Measurements from ENCODE around the gene CACNA2D3. TPM values are rescaled to one million over a fixed set of nuclear protein-coding genes. Genes with fewer than 3 reads are reported as not detected.

Gene CACNA2D3
- total and polyA plus RNA-seq, 2 donors from 2014 or later: 5.7 to 11.2 TPM

DNA sequence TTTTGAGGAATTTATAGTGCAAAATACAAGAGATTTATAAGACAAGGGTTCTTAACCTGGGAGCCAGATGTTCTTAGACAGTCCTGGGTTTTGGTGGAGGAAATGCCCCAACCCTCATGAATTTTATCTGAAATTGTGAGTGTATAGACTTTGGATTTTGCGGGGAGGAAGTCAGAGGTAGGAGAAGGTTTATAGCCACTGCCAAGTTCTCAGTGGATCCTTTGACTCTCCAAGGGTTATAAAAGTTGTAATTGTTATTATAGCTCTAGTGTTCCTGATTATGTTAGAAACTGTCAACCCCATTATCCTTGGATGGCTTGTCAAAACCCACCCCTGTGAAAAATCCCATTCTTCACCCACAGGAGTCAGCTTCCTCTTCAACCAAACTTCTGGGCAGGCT lies 621.9 kb downstream of the CACNA2D3 start:
- Histone ChIP-seq H3K27ac (ENCODE audit: low read depth in 2 of 2, low read length in 2 of 2) (no peak overlapping the region), H3K9ac (ENCODE audit: low read length in 3 of 3) (no peak overlapping the region), H3K36me3 (ENCODE audit: control insufficient read depth in 2 of 3, insufficient read depth in 3 of 3, low read length in 3 of 3) (no peaks in the 10 kb centered on the region), H3K4me3 (ENCODE audit: low read length in 3 of 3) (no peak overlapping the region), H3K27me3 (ENCODE audit: control insufficient read depth, insufficient read depth, low read length) (no peaks in the 10 kb centered on the region), H3K4me1 (ENCODE audit: control insufficient read depth in 2 of 3, insufficient read depth in 2 of 3, low read depth in 1 of 3, low read length in 3 of 3) (no peaks in the 10 kb centered on the region), H3K9me3 (ENCODE audit: control insufficient read depth in 2 of 3, insufficient read depth in 1 of 3, low read length in 3 of 3) (no peaks in the 10 kb centered on the region)
- intact Hi-C loops (cut with DNase I): no loop called here
- no peak for FAIRE-seq
- TF ChIP-seq, protein P1, sequence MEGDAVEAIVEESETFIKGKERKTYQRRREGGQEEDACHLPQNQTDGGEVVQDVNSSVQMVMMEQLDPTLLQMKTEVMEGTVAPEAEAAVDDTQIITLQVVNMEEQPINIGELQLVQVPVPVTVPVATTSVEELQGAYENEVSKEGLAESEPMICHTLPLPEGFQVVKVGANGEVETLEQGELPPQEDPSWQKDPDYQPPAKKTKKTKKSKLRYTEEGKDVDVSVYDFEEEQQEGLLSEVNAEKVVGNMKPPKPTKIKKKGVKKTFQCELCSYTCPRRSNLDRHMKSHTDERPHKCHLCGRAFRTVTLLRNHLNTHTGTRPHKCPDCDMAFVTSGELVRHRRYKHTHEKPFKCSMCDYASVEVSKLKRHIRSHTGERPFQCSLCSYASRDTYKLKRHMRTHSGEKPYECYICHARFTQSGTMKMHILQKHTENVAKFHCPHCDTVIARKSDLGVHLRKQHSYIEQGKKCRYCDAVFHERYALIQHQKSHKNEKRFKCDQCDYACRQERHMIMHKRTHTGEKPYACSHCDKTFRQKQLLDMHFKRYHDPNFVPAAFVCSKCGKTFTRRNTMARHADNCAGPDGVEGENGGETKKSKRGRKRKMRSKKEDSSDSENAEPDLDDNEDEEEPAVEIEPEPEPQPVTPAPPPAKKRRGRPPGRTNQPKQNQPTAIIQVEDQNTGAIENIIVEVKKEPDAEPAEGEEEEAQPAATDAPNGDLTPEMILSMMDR (IDR thresholded peaks at IDR 0.05; ENCODE audit: borderline replicate concordance, extremely low read depth, insufficient read depth): no peak
- DNase-seq: no peak

GRCh38 chr3:54745843-54746242 lies 623.5 kb downstream of the CACNA2D3 start:
- Histone ChIP-seq H3K4me3 (ENCODE audit: low read length in 3 of 3) (no peak overlapping the region), H3K4me1 (ENCODE audit: control insufficient read depth in 2 of 3, insufficient read depth in 2 of 3, low read depth in 1 of 3, low read length in 3 of 3) (no peaks in the 10 kb centered on the region), H3K9me3 (ENCODE audit: control insufficient read depth in 2 of 3, insufficient read depth in 1 of 3, low read length in 3 of 3) (no peaks in the 10 kb centered on the region), H3K27me3 (ENCODE audit: control insufficient read depth, insufficient read depth, low read length) (no peaks in the 10 kb centered on the region), H3K9ac (ENCODE audit: low read length in 3 of 3) (no peak overlapping the region), H3K36me3 (ENCODE audit: control insufficient read depth in 2 of 3, insufficient read depth in 3 of 3, low read length in 3 of 3) (no peaks in the 10 kb centered on the region), H3K27ac (ENCODE audit: low read depth in 2 of 2, low read length in 2 of 2) (no peak overlapping the region)
- intact Hi-C loops (cut with DNase I): no loop called here
- TF ChIP-seq, protein P1 (IDR thresholded peaks at IDR 0.05; ENCODE audit: borderline replicate concordance, extremely low read depth, insufficient read depth): no peak
- FAIRE-seq (no peak), DNase-seq (no peak)

DNA sequence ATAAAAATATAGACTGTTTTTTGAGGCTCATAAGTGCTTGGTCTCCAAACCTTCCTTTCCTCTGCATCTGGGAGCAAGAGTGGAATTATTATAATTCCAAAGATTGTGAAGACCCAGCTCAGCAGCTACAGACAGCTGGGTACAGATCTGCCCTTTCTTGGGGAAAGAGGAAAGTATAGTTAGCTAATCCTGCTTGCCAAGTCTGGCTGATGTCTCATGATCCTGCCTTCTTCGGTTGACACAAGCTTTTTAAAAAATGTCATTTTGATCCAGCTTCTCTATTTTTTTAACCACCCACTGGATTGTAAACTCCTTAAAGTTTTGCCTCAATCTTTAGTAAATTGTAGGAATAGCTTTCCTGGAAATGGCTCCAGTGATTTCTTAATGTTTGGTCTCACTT lies 624.4 kb downstream of the CACNA2D3 start:
- FAIRE-seq: no peak
- no peaks in the 10 kb centered on the region for H3K4me1 ChIP-seq (ENCODE audit: control insufficient read depth in 2 of 3, insufficient read depth in 2 of 3, low read depth in 1 of 3, low read length in 3 of 3)

More for the DNA sequence above, 624.4 kb downstream of the CACNA2D3 start:
- H3K9ac ChIP-seq (ENCODE audit: low read length in 3 of 3): no peak overlapping the region
- H3K27ac ChIP-seq (ENCODE audit: low read depth in 2 of 2, low read length in 2 of 2): no peak overlapping the region
- H3K27me3 ChIP-seq (ENCODE audit: control insufficient read depth, insufficient read depth, low read length): no peaks in the 10 kb centered on the region
- TF ChIP-seq, protein P1 (IDR thresholded peaks at IDR 0.05; ENCODE audit: borderline replicate concordance, extremely low read depth, insufficient read depth): no peak
- no peaks in the 10 kb centered on the region for H3K9me3 ChIP-seq (ENCODE audit: control insufficient read depth in 2 of 3, insufficient read depth in 1 of 3, low read length in 3 of 3)
- intact Hi-C loops (cut with DNase I): no loop called here
- no peak overlapping the region for H3K4me3 ChIP-seq (ENCODE audit: low read length in 3 of 3)
- DNase-seq: no peak
- no peaks in the 10 kb centered on the region for H3K36me3 ChIP-seq (ENCODE audit: control insufficient read depth in 2 of 3, insufficient read depth in 3 of 3, low read length in 3 of 3)

Data from kidney (tissue), 14 donors.